Brain pericyte (primary cell): ENCODE results near the gene ERBB4.

ENCODE experiments used
- DNase-seq: peaks from one replicate; pipeline ENCODE4 v3.0.0-alpha.2; 2012; ENCODE audit warnings: low read depth, low spot score

Gene ERBB4

GRCh38 chr2:212083492-212083891 is 455.1 kb downstream of the ERBB4 start:
- DNase-seq: no peak

DNA sequence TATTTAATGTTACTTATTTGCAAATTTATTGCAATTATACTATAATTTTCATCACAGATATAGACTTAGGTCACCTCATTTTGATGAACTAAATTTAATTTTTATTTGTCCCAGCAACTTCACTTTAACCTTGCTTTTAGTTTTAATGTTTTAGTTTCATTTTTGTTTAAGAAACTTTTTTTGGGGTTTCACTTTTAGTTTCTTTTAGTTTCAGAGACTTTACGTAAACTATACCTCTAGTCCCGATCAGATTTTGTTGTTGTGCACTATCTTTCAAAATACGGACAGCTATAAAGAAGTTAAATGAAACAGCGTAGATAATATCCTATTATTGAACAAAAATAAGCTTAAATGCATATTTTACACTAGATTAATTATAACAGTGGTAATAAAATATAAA is 460.5 kb downstream of the ERBB4 start:
- no peak for DNase-seq

GRCh38 chr2:212076456-212076855 is 462.1 kb downstream of the ERBB4 start:
- DNase-seq: no peak

DNA sequence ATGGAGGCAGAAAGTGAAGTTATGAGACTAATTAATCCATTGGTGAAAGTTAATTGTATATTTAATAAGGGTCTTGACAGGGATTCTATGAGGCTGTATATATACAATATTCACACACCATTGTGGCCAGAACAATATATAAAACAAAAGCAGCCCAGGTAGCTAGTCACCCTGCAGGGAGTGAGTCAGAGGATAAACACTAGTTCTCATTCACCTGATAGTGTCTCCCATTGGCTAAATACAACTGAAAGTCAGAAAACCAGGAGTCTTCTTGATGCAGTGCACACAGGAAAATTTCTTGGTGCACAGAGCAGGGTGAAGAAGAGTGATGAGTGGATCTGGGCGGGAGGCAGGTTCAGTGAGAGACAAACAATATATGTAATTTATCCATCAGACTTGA is 465.2 kb downstream of the ERBB4 start:
- no peak for DNase-seq

GRCh38 chr2:212066546-212066945 is 472.1 kb downstream of the ERBB4 start:
- no peak for DNase-seq

- DNase-seq: no peak
Measured at GRCh38 chr2:212064318-212064717, 474.3 kb downstream of the ERBB4 start.

GRCh38 chr2:212052412-212053159 is 486.0 kb downstream of the ERBB4 start:
- no peak for DNase-seq

DNA sequence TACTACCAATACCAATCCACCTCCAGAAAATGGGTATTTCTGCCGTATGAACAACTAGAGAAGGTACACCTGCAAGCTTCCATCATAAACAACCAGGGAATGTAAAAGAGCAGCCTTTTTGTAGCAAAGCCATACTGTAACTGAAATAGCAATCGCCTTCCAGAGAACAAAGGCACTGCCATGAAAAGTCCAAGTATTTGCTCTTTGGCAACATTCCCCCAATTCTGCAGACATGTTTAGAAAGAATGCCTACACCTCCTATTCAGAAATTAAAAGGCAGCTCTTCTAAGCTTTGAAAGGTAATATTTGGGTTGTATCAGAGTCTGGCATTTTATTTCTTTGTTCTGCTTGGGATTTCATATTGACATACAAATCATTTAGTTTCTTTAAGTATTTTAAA is 487.7 kb downstream of the ERBB4 start:
- no peak for DNase-seq

DNA sequence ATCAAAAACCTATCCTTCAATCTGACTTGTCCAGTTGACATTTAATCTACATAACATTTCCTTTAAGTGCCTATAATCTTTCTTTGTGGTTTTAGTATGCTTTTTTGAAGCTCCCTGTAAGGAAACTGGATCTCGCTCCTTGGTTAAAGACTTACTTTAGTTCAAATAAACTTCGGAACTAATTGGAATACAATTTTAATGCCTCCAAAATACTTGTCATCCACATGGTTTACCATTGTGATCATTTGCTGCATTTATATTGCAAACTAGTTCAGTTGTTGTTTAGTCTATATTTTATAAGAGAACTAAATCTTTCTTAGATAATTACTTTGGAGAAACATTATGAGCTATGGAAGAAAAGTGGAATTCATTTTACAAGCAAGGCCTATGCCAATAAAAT is 496.0 kb downstream of the ERBB4 start:
- DNase-seq: no peak

DNA sequence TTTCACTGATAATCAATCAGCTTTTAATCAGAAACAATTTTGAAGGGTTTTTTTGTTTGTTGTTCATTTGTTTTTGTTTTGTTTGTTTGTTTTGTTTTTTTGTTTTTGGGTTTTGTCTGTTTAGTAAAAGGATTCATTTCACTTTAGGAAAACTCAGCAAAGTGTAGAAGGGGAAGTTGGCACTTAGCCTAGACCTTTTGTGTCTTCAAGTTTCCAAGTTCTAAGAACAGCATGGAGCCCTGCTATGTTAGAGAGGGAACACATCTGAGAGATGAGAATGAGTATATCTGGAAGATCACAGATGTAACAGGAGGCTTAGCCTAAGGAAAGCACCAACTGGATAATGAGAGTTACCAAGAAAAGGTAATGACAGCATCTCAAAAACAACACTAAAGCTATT is 501.5 kb downstream of the ERBB4 start:
- DNase-seq: no peak

- DNase-seq: no peak
Measured at GRCh38 chr2:212034841-212035585, 503.6 kb downstream of the ERBB4 start.

DNA sequence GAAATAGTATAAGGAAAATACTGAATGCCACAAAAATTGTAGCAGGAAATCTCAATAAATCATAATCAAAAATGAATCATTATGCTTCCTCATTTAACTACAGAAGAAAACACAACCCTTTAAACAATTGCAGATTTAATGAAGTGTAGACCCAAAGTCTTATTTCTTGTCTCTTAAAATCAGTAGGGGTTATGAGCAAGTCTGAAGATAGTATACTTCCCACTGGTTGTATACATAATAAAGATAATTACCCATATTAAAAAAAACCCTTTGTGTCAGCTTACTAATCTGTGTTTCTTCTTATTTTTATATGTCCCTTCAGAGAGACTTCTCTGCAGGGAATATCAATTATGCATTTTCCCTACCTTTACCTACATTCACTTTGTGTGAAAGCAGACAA is 504.7 kb downstream of the ERBB4 start:
- DNase-seq: no peak

DNA sequence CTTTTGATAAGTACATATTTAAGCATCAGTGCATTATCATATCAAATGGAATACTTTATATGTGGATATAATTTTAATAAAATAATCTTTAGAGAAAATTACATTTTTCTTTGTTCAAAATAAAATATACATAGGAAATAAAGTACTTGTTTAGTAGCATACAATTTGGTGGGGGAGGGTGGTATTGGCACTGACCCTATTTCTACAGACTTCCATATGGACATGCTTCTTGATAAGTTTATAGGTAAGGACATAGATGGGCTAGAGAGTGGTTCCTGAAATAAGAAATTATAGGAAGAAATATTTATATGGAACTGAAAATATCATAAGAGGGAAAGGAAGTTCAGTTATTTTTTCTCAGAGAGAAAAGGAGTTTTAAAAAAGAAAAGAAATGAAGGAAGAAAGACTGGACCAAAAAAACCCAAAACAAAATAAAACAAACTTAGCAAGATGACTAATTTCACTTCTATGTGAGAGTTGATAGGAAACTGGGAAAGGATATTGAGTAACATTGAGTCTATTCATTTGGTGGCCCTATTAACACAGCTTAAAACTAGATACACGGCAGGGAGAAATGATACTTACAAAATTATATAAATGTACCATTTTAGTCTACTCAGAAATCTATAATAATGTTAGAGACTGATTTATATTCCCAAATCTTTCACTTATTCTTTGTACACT is 505.9 kb downstream of the ERBB4 start:
- no peak for DNase-seq

- no peak for DNase-seq
Measured at GRCh38 chr2:212032032-212032431, 506.6 kb downstream of the ERBB4 start.

GRCh38 chr2:212030709-212031108 is 507.9 kb downstream of the ERBB4 start:
- DNase-seq: no peak

DNA sequence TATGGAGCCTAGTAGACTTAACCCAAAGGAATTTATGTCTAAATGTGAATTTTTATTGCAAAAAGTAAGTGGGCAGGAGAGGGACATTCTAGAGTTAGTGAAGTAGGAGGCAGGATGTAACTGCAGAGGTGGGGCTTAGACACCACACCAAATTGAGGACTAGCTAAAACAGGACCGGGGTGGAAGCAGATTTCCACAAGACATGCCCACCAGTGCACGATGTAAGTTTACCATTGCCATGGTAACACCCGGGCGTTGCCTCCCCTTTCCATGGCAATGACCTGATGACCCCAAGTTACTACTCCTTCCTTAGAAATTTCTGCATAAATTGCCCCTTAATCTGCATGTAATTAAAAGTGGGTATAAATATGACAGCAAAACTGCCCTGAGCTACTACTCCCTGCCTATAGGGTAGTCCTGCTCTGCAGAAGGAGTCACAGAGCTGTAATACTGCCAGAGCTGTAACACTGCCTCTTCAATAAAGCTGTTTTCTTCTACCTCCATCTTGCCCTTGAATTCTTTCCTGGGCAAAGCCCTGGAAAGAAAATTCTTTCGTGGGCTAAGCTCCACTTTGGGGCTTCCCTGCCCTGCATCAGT is 509.7 kb downstream of the ERBB4 start:
- DNase-seq: no peak

GRCh38 chr2:212027681-212028628 is 510.6 kb downstream of the ERBB4 start:
- no peak for DNase-seq

DNA sequence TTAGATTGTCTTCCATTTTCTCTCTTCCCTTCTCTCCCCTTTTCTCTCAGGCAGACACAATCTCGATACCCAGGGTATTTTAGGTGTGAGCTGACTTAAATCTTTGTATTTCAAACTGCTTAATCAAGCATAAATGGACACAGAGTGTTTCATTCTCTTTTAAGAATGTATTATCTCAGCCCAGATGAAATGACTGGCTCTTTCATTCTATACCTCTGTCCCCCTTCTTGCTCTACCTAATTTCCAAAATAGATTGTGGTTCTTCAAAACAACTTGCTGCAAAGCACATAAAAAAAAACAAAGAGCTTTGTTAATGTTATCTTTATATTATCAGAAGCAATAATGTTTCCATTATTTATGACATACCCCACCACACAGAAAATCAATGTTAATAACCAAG is 514.6 kb downstream of the ERBB4 start:
- DNase-seq: no peak

- no peak for DNase-seq
Measured at GRCh38 chr2:212022966-212023365, 515.6 kb downstream of the ERBB4 start.

DNA sequence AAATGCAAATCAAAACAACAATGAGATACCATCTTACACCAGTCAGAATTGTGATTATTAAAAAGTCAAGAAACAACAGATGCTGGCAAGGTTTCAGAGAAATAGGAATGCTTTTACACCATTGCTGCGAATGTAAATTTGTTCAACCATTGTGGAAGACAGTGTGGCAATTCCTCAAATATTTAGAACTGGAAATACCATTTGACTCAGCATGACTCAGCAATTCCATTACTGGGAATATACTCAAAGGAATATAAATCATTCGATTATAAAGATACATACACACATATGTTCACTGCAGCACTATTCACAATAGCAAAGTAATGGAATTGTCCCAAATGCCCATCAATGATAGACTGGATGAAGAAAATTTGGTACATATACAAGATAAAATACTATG is 516.7 kb downstream of the ERBB4 start:
- DNase-seq: no peak

GRCh38 chr2:212015588-212015987 is 523.0 kb downstream of the ERBB4 start:
- no peak for DNase-seq
